ENCODE data around the gene GBF1. TPM values are rescaled to one million over a fixed set of nuclear protein-coding genes. Genes with fewer than 3 reads are reported as not detected.

The GBF1 gene
- total and polyA plus RNA-seq, 2 of the 13 experiments (the other 11 are each of a cell fraction or from before 2014, with no cell fraction given), result 17.1 to 21.9 TPM

GRCh38 chr10:102225646-102226541 is 19.4 kb upstream of the GBF1 start, which contains the start of gene ELOVL3 (continued):
- TF ChIP-seq ZNF878 (CRISPR knock-in tag; IDR thresholded peaks at IDR 0.05) (peak; percentile 90), HNF4A (CRISPR knock-in tag; IDR thresholded peaks at IDR 0.05) (no peak), HOXA9 (CRISPR knock-in tag; IDR thresholded peaks at IDR 0.05; ENCODE audit: borderline replicate concordance) (peak; percentile 64; the same call in 1 of the 2 replicates), ETV6 (CRISPR knock-in tag; conservative IDR thresholded peaks at IDR 0.05) (peak; percentile 66; the same call in 1 of the 2 replicates), HNF1A (IDR thresholded peaks at IDR 0.05; ENCODE audit: low read depth) (no peak), HNF1A (CRISPR knock-in tag; IDR thresholded peaks at IDR 0.05; ENCODE audit: borderline replicate concordance) (peak; percentile 73), KDM1A (CRISPR knock-in tag; IDR thresholded peaks at IDR 0.05) (no peak), MED8 (CRISPR knock-in tag; IDR thresholded peaks at IDR 0.05; ENCODE audit: insufficient replicate concordance) (peak; percentile 57), FOXO4 (CRISPR knock-in tag; conservative IDR thresholded peaks at IDR 0.05) (peak; percentile 88; the same call in 1 of the 2 replicates), ATF5 (CRISPR knock-in tag; IDR thresholded peaks at IDR 0.05; ENCODE audit: low read depth) (0 out of 2 replicates have a peak, but pooled peaks have one; percentile 88), DZIP1 (CRISPR knock-in tag; IDR thresholded peaks at IDR 0.05) (peak; percentile 83; the same call in 1 of the 2 replicates), MXD1 (CRISPR knock-in tag; IDR thresholded peaks at IDR 0.05) (peak; percentile 94), NFRKB (IDR thresholded peaks at IDR 0.05) (no peak), IRX3 (CRISPR knock-in tag; IDR thresholded peaks at IDR 0.05; ENCODE audit: borderline replicate concordance, low read depth) (peak; percentile 91), ZNF354B (CRISPR knock-in tag; IDR thresholded peaks at IDR 0.05) (peak; percentile 67; the same call in 1 of the 2 replicates), ZNF468 (CRISPR knock-in tag; IDR thresholded peaks at IDR 0.05) (peak; percentile 66; the same call in 1 of the 2 replicates), ZSCAN22 (CRISPR knock-in tag; IDR thresholded peaks at IDR 0.05) (0 out of 2 replicates have a peak, but pooled peaks have one; percentile 57), MIER2 (CRISPR knock-in tag; IDR thresholded peaks at IDR 0.05) (0 out of 2 replicates have a peak, but pooled peaks have one; percentile 45), ZNF724P (CRISPR knock-in tag; IDR thresholded peaks at IDR 0.05; ENCODE audit: borderline replicate concordance) (peak; percentile 98)
